ENCODE measurements around the gene TXNDC16.

Gene TXNDC16

DNA sequence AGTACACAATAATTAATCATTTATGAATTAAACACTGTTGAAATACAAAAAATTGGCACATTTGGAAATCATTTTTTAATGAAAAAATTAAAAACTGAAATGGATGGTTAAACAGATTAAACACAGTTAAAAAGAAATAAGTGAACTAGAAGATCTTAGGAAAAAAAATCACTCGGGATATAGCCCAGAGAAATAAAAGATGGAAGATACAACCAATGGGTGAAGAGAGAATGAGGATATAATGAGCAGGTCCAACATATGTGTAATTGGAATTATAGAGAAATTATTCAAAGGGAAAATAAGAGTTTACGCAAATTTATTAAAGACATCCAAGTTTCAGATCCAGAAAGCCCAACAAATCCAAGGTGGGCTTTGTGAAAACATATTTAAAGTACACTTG lies 6.4 kb upstream of the TXNDC16 start:
- no peaks in the 10 kb centered on the region for H3K27me3 ChIP-seq (replicated peaks)
- in situ Hi-C loops (cut with HindIII; ENCODE audit: low pct_ligation_motif_present, low sequenced_read_pairs): no loop called here

DNA sequence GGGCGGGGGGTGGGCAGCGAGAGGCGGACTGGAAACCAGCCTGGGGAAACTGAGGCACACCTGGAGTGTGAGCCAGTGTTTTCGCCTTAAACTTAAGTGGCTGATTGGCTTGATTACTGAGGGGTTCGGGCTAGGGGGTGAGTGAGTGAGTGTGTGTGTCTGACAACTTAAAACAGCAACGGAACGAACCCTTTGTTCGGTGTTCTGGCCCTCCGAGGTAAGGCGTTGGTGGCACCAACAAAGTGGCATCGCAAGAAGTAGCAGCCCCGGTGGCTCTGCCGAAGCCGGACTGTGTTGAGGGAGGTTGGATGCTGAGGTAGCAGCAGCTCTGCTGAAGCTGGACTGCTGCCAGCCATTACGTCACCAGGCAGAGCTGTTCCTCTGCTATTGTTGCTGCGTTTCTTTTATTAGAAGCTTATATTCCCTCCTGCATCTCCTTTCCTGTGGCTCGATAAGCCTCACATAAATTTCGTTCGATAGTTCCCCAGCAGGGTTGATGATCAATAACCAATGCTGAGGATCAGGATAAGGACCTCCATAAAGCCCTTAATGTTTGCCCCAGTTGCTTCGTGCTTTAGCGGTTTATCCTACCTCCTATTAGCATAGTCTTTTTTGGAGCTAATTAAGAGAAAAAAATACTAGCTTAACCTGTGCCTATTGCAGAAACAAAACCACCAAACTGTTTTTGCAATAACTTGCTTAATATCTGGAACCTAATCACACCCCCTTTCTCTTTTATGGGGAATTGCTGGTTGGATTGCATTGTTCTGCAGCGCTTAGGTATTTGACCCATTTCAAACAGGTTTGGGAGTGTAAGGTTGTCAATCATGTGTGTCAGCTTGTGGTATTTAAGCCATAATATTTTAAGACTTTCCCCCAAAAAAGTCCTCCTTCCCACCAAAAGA lies 1.6 kb upstream of the TXNDC16 start:
- peak; percentile 84 for DNase-seq
- Histone ChIP-seq H3K27me3 (replicated peaks) (no peaks in the 10 kb centered on the region), H3K27ac (no peak overlapping the region), H3K36me3 (replicated peaks) (no peaks in the 10 kb centered on the region), H3K4me3 (ENCODE audit: low read depth, low read length) (peak overlapping the region; percentile 69)
- TF ChIP-seq, protein P1, sequence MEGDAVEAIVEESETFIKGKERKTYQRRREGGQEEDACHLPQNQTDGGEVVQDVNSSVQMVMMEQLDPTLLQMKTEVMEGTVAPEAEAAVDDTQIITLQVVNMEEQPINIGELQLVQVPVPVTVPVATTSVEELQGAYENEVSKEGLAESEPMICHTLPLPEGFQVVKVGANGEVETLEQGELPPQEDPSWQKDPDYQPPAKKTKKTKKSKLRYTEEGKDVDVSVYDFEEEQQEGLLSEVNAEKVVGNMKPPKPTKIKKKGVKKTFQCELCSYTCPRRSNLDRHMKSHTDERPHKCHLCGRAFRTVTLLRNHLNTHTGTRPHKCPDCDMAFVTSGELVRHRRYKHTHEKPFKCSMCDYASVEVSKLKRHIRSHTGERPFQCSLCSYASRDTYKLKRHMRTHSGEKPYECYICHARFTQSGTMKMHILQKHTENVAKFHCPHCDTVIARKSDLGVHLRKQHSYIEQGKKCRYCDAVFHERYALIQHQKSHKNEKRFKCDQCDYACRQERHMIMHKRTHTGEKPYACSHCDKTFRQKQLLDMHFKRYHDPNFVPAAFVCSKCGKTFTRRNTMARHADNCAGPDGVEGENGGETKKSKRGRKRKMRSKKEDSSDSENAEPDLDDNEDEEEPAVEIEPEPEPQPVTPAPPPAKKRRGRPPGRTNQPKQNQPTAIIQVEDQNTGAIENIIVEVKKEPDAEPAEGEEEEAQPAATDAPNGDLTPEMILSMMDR (IDR thresholded peaks at IDR 0.05; ENCODE audit: low read depth, low read length, missing control alignments): no peak
- in situ Hi-C loops (cut with HindIII; ENCODE audit: low pct_ligation_motif_present, low sequenced_read_pairs): no loop called here

More for the DNA sequence above, 6.4 kb upstream of the TXNDC16 start:
- Histone ChIP-seq H3K36me3 (replicated peaks) (no peaks in the 10 kb centered on the region), H3K4me3 (ENCODE audit: low read depth, low read length) (no peak overlapping the region), H3K27ac (no peak overlapping the region)
- no peak for DNase-seq
- TF ChIP-seq, protein P1 (IDR thresholded peaks at IDR 0.05; ENCODE audit: low read depth, low read length, missing control alignments): no peak

DNA sequence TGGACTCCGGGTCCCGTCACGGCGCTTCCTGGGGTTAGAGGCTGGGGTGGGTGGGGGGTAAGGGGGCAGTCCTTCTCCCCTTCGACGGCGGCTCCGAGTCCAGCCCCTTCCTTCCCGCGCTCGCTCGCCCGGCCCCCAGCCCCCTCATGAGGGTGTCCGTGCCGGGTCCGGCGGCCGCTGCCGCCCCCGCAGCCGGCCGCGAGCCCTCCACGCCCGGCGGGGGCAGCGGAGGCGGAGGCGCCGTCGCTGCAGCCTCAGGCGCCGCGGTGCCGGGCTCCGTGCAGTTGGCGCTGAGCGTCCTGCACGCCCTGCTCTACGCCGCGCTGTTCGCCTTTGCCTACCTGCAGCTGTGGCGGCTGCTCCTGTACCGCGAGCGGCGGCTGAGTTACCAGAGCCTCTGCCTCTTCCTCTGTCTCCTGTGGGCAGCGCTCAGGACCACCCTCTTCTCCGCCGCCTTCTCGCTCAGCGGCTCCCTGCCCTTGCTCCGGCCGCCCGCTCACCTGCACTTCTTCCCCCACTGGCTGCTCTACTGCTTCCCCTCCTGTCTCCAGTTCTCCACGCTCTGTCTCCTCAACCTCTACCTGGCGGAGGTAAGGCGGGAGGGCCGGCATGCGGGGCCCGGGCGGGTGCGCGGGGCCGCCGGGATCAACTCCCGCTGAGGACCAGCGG lies 831 bp upstream of the TXNDC16 start:
- H3K36me3 ChIP-seq (replicated peaks): no peaks in the 10 kb centered on the region
- no peak for DNase-seq
- TF ChIP-seq, protein P1 (IDR thresholded peaks at IDR 0.05; ENCODE audit: low read depth, low read length, missing control alignments): no peak
- H3K27me3 ChIP-seq (replicated peaks): no peaks in the 10 kb centered on the region
- H3K4me3 ChIP-seq (ENCODE audit: low read depth, low read length): peak overlapping the region; percentile 69
- in situ Hi-C loops (cut with HindIII; ENCODE audit: low pct_ligation_motif_present, low sequenced_read_pairs): no loop called here
- H3K27ac ChIP-seq: no peak overlapping the region

DNA sequence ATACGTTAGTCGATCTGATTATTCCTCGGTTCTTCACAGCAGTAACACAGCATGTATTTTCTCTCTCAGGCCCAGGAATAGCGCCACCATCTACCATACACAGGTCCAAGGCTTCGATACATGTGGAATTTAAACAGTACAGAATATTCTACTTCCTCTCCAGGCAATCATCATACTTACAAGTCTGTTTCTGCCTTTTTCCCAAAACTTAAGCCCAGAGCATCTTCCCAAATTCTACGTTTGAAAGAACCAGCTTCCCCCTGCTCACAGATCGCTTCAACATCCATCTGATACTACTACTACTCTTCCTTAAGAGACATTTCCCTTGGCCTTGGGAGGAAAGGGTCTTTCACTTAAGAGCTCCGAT lies 626 bp downstream of the TXNDC16 start:
- H3K27me3 ChIP-seq (replicated peaks): no peaks in the 10 kb centered on the region
- in situ Hi-C loops (cut with HindIII; ENCODE audit: low pct_ligation_motif_present, low sequenced_read_pairs): no loop called here
- peak overlapping the region; percentile 72 for H3K27ac ChIP-seq
- peak; percentile 25 for DNase-seq
- TF ChIP-seq, protein P1 (IDR thresholded peaks at IDR 0.05; ENCODE audit: low read depth, low read length, missing control alignments): peak; percentile 61
- no peaks in the 10 kb centered on the region for H3K36me3 ChIP-seq (replicated peaks)
- H3K4me3 ChIP-seq (ENCODE audit: low read depth, low read length): peak overlapping the region; percentile 78

DNA sequence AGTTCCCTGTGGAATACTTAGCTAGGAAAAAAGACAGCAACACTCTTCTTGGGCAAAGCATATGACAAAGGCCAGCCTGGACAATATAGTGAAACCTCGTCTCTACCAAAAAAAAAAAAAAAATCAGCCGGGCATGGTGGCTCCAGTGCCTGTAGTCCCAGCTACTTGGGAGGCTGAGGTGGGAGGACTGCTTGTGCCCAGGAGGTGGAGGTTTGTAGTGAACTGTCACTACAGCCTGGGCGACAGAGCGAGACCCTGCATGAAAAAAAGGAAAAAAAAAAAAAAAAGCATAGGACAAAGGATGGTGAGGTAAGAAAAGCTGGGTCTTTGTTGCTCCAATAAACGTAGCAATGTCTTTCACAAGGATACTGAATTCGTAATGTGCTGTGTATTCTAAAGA lies 1.1 kb downstream of the TXNDC16 start:
- Histone ChIP-seq H3K36me3 (replicated peaks) (no peaks in the 10 kb centered on the region), H3K27ac (no peak overlapping the region), H3K27me3 (replicated peaks) (no peaks in the 10 kb centered on the region), H3K4me3 (ENCODE audit: low read depth, low read length) (peak overlapping the region; percentile 78)
- DNase-seq: no peak
- TF ChIP-seq, protein P1 (IDR thresholded peaks at IDR 0.05; ENCODE audit: low read depth, low read length, missing control alignments): no peak
- in situ Hi-C loops (cut with HindIII; ENCODE audit: low pct_ligation_motif_present, low sequenced_read_pairs): no loop called here
